Psoas muscle (tissue), 8 donors: Measurements from ENCODE around the gene PPFIBP2. TPM values are rescaled to one million over a fixed set of nuclear protein-coding genes. Genes with fewer than 3 reads are reported as not detected.

Source experiments
- ATAC-seq, 4 donors: fragments of 200-7000 bp; cut with Tn5 transposase; one replicate each; pipeline ENCODE4 v1.9.1; 2020; ENCODE audit warnings: moderate library complexity in 3 of 4, mild to moderate bottlenecking in 2 of 4
- DNase-seq, 2 donors: peaks; one replicate each; pipeline ENCODE4 v3.0.0-alpha.2; 2020
- H3K27ac ChIP-seq: fragments of 200-600 bp; one replicate; pipeline ENCODE4 v1.8.0; 2022
- H3K27me3 ChIP-seq, 3 donors: fragments of 200-600 bp in 1 of 3; one replicate each; pipeline versions ENCODE4 v1.6.1 to v1.8.0; 2013 to 2022; ENCODE audit warnings: low read length in 2 of 3, mild to moderate bottlenecking in 2 of 3, moderate library complexity in 1 of 3; ENCODE audit not compliant: insufficient read depth in 3 of 3
- H3K36me3 ChIP-seq, 2 donors: fragments of 200-600 bp in 1 of 2; one replicate each; pipeline versions ENCODE4 v1.6.1 to v1.8.0; 2013 to 2022; ENCODE audit warnings: low read depth in 1 of 2, mild to moderate bottlenecking in 1 of 2, moderate library complexity in 1 of 2; ENCODE audit not compliant: insufficient read depth in 1 of 2
- H3K4me1 ChIP-seq: fragments of 200-600 bp; one replicate; pipeline ENCODE4 v1.8.0; 2022
- H3K4me3 ChIP-seq: fragments of 200-600 bp; one replicate; pipeline ENCODE4 v1.8.0; 2022; ENCODE audit warnings: mild to moderate bottlenecking
- H3K9me3 ChIP-seq: fragments of 200-600 bp; one replicate; pipeline ENCODE4 v1.8.0; 2022
- CTCF ChIP-seq: fragments of 200-600 bp; IDR thresholded peaks from one replicate; pipeline ENCODE4 v1.8.0; 2022; ENCODE audit warnings: antibody characterized with exemption
- WGBS, 3 donors: extraction: QIAGEN DNeasy Blood & Tissue Kit; methylation state at CpG; one replicate each; pipeline versions ENCODE4 v1.1.6 to v1.1.7; 2013; 5-methylcytosine and 5-hydroxymethylcytosine counted together
- intact Hi-C, 2 donors: fragments of 100-400 bp; cut with DNase I; formaldehyde crosslinking; loops; one replicate each; pipeline versions ENCODE4 v1.11.0 to v1.14.2; 2022
- polyA plus RNA-seq, 3 donors: library from polyadenylated mRNA; stranded (reverse); fragments of 200-250 nt; gene quantifications; one replicate each; pipeline ENCODE4 v1.2.3, GENCODE V29; 2013
- total RNA-seq, 4 donors: library from RNA; stranded (reverse); fragmentation: NEBNext Ultra II Directional in 2 of 4; extraction: Animal tissue kit (Norgen Biotek cat#: 25700) in 2 of 4; gene quantifications; one replicate each; pipeline versions ENCODE4 v1.2.1 to v1.2.4, GENCODE V29; 2021 to 2023
- donor health status: healthy with polysubstance abuse.
- donor health status: DM: no; HTN: no; CAD: no; lungs with moderate emphysema.
- donor health status: Bipolar disorder and iron deficiency.
- donor health status: healthy.
- donor health status: DM: yes; HTN: yes; CAD: no.
- donor health status: DM: no; HTN: no; CAD: no.
- donor health status: DM: no; HTN: no; CAD: no.
- donor health status: DM: yes; HTN: yes; CAD: no.

The PPFIBP2 gene
- total and polyA plus RNA-seq, 7 donors = 7.4 to 54.8 (median 19.7) TPM

DNA sequence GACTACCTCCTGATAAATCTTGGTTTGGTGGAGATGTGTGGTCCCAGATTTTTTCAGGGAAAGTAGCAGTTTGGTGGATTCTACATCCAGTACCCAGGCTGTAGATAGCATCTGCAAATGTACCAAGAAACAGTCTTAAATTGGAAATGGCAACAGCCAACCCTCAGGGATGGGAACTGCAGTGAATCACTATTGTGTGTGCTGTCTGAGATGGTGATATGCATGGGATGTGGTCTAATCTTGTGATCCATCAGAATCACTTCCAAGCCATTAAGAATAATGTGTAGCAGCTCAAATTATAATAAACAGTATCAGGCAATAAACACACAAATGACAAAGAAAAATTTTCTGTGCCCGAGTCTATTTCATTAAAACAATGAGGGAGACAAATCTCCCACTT, 25.1 kb upstream of the PPFIBP2 start:
- intact Hi-C loops = no loop called here
- no peaks in the 10 kb centered on the region for H3K9me3 ChIP-seq
- H3K4me1 ChIP-seq = no peaks in the 10 kb centered on the region
- no peak for TF ChIP-seq CTCF
- ATAC-seq (no peak), DNase-seq (no peak)
- no peak overlapping the region for H3K4me3 ChIP-seq
- H3K36me3 ChIP-seq = no peaks in the 10 kb centered on the region
- 63 to 97% (median 97%) methylated on average over 1 of the region's 1 CpG for WGBS, 3 donors
- no peaks in the 10 kb centered on the region for H3K27me3 ChIP-seq
- no peak overlapping the region for H3K27ac ChIP-seq

GRCh38 chr11:7489376-7489775, 24.4 kb upstream of the PPFIBP2 start:
- WGBS, 3 donors = 85 to 94% (median 89%) methylated on average over 2 of the region's 2 CpGs
- H3K9me3 ChIP-seq = no peaks in the 10 kb centered on the region
- no peak overlapping the region for H3K27ac ChIP-seq
- no peak overlapping the region for H3K4me3 ChIP-seq
- no peaks in the 10 kb centered on the region for H3K36me3 ChIP-seq
- intact Hi-C loops = no loop called here
- TF ChIP-seq CTCF = no peak
- no peaks in the 10 kb centered on the region for H3K4me1 ChIP-seq
- H3K27me3 ChIP-seq = no peaks in the 10 kb centered on the region
- ATAC-seq (no peak), DNase-seq (no peak)

- no peaks in the 10 kb centered on the region for H3K4me1 ChIP-seq
- ATAC-seq (peak in 3 of 4 donors; percentile 57 to 70 (median 59)), DNase-seq (no peak)
- no peaks in the 10 kb centered on the region for H3K27me3 ChIP-seq
- H3K4me3 ChIP-seq = no peak overlapping the region
- no peak overlapping the region for H3K27ac ChIP-seq
- TF ChIP-seq CTCF = no peak
- 78 to 91% (median 84%) methylated on average over 4 of the region's 4 CpGs for WGBS, 3 donors
- intact Hi-C loops = no loop called here
- H3K36me3 ChIP-seq = no peaks in the 10 kb centered on the region
- H3K9me3 ChIP-seq = no peaks in the 10 kb centered on the region
These were observed 23.7 kb upstream of the PPFIBP2 start for GRCh38 chr11:7490054-7490453.

DNA sequence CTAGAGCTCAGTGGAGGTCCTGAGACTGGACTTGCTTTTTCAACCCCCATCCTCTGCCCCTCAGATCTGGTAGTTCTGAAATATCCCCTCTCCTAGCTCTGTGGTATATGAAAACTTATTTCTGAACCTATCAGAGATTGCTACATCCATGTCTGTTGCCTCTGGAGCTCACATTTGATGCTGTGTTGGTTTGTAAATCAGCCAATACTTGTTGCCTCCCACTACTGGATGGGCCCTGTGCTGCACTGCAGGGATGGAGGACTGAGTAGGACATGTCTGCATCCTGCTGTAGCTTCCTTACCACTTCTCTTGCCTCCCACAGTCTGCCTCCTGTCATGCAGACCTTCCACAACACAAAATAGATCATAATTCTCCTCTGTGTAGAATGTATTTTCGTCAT, 23.3 kb upstream of the PPFIBP2 start:
- intact Hi-C loops = no loop called here
- H3K9me3 ChIP-seq = no peaks in the 10 kb centered on the region
- ATAC-seq (peak in 1 of 4 donors; percentile 48), DNase-seq (no peak)
- no peaks in the 10 kb centered on the region for H3K36me3 ChIP-seq
- no peaks in the 10 kb centered on the region for H3K27me3 ChIP-seq
- 86 to 91% (median 89%) methylated on average over 1 of the region's 1 CpG for WGBS, 3 donors
- H3K4me1 ChIP-seq = no peaks in the 10 kb centered on the region
- H3K27ac ChIP-seq = no peak overlapping the region
- no peak for TF ChIP-seq CTCF
- H3K4me3 ChIP-seq = no peak overlapping the region

- intact Hi-C loops = no loop called here
- ATAC-seq (no peak), DNase-seq (no peak)
- 76 to 84% (median 77%) methylated on average over 1 of the region's 1 CpG for WGBS, 3 donors
- Histone ChIP-seq H3K27me3 (no peaks in the 10 kb centered on the region), H3K9me3 (no peaks in the 10 kb centered on the region), H3K4me3 (no peak overlapping the region), H3K36me3 (no peaks in the 10 kb centered on the region), H3K27ac (no peak overlapping the region), H3K4me1 (no peaks in the 10 kb centered on the region)
- TF ChIP-seq CTCF = no peak
These were observed 21.5 kb upstream of the PPFIBP2 start for GRCh38 chr11:7492253-7492652.
